ENCODE data around the gene AGBL4.

AGBL4 gene

GRCh38 chr1:48560577-48560976 lies 1463.2 kb downstream of the AGBL4 start:
- TF ChIP-seq CTCF (IDR thresholded peaks at IDR 0.05; ENCODE audit: insufficient read depth, low read depth, low read length, missing control alignments), result no peak
- DNase-seq (ENCODE audit: low read depth), result no peak
- H3K4me3 ChIP-seq (ENCODE audit: low read length), result no peak overlapping the region

- no peak for TF ChIP-seq CTCF (IDR thresholded peaks at IDR 0.05; ENCODE audit: insufficient read depth, low read depth, low read length, missing control alignments)
- no peak overlapping the region for H3K4me3 ChIP-seq (ENCODE audit: low read length)
- DNase-seq (ENCODE audit: low read depth), result no peak
These were observed 1463.6 kb downstream of the AGBL4 start for GRCh38 chr1:48560116-48560515.

- no peak overlapping the region for H3K4me3 ChIP-seq (ENCODE audit: low read length)
- no peak for DNase-seq (ENCODE audit: low read depth)
- TF ChIP-seq CTCF (IDR thresholded peaks at IDR 0.05; ENCODE audit: insufficient read depth, low read depth, low read length, missing control alignments), result no peak
These were observed 1465.4 kb downstream of the AGBL4 start for GRCh38 chr1:48558366-48558765.

GRCh38 chr1:48556186-48556850 lies 1467.4 kb downstream of the AGBL4 start:
- peak; percentile 19 for DNase-seq (ENCODE audit: low read depth)
- no peak for TF ChIP-seq CTCF (IDR thresholded peaks at IDR 0.05; ENCODE audit: insufficient read depth, low read depth, low read length, missing control alignments)
- H3K4me3 ChIP-seq (ENCODE audit: low read length), result no peak overlapping the region

- no peak for TF ChIP-seq CTCF (IDR thresholded peaks at IDR 0.05; ENCODE audit: insufficient read depth, low read depth, low read length, missing control alignments)
- H3K4me3 ChIP-seq (ENCODE audit: low read length), result no peak overlapping the region
- peak; percentile 89 for DNase-seq (ENCODE audit: low read depth)
These were observed 1468.5 kb downstream of the AGBL4 start for GRCh38 chr1:48555271-48555670.

GRCh38 chr1:48552903-48553606 lies 1470.7 kb downstream of the AGBL4 start:
- H3K4me3 ChIP-seq (ENCODE audit: low read length), result no peak overlapping the region
- no peak for DNase-seq (ENCODE audit: low read depth)
- no peak for TF ChIP-seq CTCF (IDR thresholded peaks at IDR 0.05; ENCODE audit: insufficient read depth, low read depth, low read length, missing control alignments)
